Measurements from ENCODE around the gene LYSET.
"Not testable (repeated sequence)": the region's sequence is repeated elsewhere in the genome, so short reads cannot be mapped to it uniquely, and the experiment has no call there.

LYSET gene

DNA sequence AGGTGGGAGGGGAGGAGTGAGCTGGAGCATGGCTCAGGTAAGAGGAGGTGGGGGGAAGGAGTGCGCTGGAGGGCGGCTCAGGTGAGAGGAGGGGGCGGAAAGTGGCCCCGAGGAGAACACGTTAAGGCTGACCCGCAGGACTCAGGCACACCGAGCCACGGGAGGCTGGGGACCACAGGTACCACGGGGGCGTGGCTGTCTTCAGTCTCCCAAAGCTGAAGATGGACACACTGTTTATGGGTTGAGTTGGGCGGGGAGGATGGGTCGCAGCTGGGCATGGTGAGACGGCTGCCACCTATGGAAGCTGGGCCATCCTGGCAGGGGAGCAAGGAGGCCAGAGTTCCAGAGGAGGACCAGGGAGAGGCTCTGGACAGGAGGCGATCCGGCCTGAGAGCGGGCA is 45.4 kb downstream of the LYSET start:
- no peak for DNase-seq

DNA sequence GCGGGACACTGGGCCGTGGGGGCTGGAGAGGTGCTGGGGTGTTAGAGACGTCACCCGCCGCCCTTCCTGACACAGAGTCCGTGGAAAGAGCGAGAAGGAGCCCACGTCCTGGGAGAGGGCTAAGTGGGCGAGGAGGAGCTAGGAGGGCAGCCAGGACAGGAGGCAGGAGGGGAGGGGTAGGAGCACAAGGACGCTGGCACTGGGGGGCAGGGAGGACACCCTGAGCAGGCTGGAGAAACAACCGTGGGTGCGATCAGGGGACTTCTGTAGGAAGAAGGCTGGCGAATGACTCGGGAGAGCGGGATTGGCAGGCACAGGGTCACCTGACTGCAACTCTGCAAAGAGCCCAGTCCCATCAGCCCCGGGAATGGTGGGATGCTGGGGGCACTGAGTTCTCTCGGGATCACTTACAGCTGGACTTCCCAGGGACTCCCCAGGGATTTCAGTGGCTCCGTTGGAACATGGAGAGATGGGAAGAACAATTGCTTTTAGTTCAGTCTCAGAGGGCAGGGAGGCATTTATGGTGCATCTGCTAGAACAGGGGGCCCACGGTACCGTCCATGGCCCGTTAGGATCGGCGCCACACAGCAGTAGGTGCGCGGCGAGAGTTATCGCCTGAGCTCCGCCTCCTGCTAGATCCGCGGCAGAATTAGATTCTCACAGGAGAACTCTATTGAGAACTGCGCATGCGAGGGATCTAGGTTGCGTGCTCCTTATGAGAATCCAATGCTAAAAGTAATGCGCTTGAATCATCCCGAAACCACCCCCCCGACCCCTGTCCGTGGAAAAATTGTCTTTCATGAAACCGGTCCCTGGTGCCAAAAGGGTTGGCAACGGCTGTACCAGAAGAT is 46.2 kb downstream of the LYSET start:
- no peak for DNase-seq

DNA sequence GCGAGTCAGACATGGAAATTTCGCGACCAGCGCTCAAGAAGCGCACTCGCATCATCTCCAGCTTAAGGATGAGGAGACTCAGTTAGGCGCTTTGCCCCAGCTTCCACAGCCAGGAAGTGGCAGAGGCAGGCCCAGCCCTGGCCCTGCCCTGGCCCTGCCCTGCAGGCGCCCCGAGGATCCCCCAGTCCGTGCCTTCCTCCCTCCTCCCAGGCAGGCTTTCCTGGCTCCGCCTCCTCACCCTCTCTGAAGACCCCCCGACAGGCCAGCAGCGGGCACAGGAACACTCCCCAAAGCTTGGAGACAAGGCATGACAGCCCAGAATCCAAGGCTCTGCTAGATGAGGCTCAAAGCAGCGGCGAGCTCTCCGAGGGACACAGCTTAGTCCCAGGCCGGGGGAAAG is 47.0 kb downstream of the LYSET start:
- no peak for DNase-seq

DNA sequence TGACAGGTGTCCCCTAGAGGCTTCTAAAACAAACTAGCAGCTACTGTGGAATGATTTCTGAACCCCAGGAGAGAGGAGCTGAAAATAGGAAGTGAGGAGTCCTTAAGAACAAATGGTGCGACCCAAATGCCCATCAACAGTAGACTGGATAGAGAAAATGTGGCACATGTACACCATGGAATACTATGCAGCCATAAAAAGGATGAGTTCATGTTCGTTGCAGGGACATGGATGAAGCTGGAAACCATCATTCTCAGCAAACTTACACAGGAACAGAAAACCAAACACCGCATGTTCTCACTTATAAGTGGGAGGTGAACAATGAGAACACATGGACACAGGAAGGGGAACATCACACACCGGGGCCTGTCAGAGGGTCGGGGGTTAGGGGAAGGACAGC is 48.0 kb downstream of the LYSET start:
- DNase-seq: not testable (repeated sequence)

DNA sequence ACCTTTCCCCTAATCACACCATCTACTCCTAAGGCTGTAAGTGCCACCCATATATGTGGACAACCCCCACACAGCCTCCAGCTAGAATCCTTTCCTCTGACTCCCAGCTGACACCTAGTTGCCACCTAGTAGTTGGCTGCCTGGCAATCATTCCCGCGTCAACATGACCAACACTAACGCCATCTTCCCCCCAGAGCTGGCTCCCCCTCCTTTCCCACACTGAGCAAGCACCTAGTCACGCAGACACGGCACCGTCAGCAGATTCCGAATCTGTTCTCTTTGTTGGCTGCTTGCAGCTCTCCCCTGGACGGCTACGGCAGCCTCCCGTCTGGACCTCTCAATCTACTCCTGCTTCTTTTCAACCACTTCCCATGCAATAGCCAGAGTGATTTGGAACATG is 49.7 kb downstream of the LYSET start:
- no peak for DNase-seq

Data from activated effector memory CD4-positive, alpha-beta T cell treated with Interleukin-2 at 50 U/mL for 16 hours (primary cell).